HG02943 (cell line): ENCODE results near the gene REELD1.

ENCODE experiments used
- ATAC-seq: cut with Tn5 transposase; IDR thresholded peaks from one replicate; pipeline ENCODE4 v1.9.1; 2021; ENCODE audit warnings: mild to moderate bottlenecking, low read depth, moderate library complexity; ENCODE audit not compliant: unreplicated experiment

Gene REELD1

DNA sequence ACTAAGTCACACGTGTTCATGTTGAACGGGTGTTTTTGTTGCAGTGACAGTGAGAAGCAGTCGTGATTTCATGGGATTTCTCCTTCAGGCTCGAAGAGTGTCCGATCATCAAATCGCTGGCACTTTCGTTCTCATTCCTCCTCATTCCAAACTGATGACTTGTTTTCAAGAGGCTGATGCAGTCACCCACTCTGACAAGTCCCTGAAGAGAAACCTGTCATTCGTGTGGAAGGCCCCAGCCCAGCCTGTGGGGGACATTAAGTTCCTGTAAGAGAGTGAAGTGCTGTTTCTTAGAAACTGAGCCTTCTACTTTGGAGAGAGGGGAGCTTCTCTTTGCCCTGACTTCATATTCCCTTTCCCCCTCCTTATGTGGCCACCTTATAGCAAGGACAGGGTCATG, 8.0 kb downstream of the REELD1 start:
- ATAC-seq = no peak

GRCh38 chr4:146224326-146224966, 10.1 kb downstream of the REELD1 start:
- ATAC-seq = no peak

- no peak for ATAC-seq
These were observed 15.1 kb downstream of the REELD1 start for GRCh38 chr4:146229406-146229805.

DNA sequence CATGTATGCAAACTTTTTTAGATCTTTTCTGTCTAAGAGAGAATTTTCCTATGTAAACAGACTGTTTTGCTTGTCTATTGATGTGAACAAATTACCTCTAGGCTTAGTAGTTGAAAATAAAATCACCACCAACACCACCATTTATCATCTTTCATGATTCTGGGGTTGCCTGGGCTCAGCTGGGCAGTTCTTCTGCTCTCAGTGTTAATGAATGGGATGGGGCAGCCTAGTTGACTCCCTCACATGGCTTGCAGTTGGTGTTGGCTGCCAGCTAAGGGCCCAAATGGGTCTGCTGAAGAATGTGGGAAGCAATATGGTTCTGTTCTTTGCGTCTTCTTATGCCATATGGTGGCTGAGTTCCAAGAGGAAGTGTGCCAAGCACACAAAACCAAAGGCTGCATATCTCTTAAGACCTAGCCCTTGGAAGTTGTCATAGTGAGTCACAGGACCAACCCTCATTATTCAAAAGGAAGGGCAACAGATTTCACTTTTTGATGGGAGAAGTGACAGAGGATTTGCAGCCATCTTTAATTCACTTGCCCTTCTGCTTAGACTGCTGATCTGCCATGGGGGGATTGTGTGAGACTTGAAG, 17.9 kb downstream of the REELD1 start:
- no peak for ATAC-seq

- ATAC-seq = no peak
These were observed 21.4 kb downstream of the REELD1 start for GRCh38 chr4:146235654-146236177.

GRCh38 chr4:146236216-146236615, 21.9 kb downstream of the REELD1 start:
- no peak for ATAC-seq

DNA sequence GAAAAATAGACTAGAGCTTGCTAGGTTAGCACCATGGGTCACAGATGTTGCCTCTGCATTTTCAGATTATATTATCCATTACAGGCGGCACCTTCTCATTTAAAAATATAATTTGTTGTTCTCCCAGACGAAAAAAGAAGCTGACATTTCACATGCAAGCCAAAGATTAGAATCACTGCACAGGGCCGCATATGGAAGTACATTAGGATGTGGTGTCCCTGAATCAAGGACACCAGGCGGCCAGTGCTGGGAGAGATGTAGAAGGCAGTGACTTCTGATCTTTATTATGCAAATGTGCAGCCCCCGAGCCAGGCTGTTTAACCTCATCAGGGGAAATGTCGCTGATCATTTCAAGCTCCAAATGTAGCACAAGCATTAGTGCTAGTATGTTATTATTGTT, 22.8 kb downstream of the REELD1 start:
- no peak for ATAC-seq

DNA sequence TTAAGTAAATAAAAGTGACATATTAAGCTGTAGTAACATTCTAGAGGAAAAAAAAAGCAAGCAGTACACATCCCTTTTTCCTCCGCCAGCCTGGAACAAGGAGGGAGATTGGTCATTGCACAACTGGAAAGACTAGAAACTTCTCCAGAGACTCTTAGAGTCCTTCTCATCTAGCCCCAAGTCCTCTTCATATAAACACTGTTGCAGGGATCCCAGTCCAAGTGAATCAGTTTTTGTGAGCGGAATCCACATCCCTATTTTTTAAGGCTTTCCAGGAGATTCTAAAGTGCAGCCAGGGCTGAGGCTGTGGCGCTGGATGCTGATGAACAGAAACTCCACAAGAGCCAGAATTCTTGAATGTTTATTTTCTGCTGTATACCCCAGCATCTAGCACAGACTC, 23.8 kb downstream of the REELD1 start:
- no peak for ATAC-seq

GRCh38 chr4:146243141-146243882, 29.0 kb downstream of the REELD1 start:
- no peak for ATAC-seq

- no peak for ATAC-seq
These were observed 29.5 kb downstream of the REELD1 start for GRCh38 chr4:146243883-146244277.

- ATAC-seq = no peak
These were observed 30.2 kb downstream of the REELD1 start for GRCh38 chr4:146244496-146244895.

GRCh38 chr4:146245246-146245645, 30.9 kb downstream of the REELD1 start:
- no peak for ATAC-seq

DNA sequence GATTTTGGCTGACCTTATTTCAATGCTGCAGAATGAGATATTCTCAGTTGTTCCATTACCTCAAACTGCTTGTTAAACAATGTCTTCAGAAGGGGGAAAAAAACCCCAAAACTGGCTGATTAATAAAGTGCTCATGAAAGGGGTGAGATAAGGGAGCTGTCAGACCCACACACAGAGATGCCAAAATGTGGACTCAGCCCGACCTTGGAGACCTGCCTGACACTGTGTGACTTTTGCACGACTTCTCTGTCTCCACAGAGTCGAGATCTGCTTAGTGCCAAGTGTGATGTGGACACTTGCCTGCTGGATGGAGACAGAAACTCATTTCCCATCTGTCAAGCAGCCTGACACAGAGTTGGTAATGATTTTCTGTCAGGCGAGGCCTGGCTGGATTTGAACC, 31.5 kb downstream of the REELD1 start:
- no peak for ATAC-seq

DNA sequence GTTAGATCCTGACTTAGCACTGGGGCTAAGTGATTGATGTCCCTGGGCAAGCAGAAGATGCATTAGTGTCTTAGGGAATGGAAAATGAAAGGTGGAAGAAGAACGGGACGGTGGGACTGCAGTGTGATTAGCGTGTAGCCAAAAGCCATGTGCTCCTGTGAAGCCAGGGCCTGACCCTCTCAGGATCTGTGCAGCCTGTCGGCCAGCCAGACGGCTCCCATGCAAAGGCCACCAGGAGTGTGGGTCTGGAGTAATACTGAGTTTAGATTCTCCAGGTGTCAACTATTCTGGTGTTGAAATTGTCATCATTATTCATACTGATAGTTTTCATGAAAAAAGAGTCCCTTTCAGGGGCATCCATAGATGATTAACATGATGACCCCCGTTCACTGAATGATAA, 32.0 kb downstream of the REELD1 start:
- ATAC-seq = no peak

GRCh38 chr4:146247356-146247755, 33.0 kb downstream of the REELD1 start:
- no peak for ATAC-seq

DNA sequence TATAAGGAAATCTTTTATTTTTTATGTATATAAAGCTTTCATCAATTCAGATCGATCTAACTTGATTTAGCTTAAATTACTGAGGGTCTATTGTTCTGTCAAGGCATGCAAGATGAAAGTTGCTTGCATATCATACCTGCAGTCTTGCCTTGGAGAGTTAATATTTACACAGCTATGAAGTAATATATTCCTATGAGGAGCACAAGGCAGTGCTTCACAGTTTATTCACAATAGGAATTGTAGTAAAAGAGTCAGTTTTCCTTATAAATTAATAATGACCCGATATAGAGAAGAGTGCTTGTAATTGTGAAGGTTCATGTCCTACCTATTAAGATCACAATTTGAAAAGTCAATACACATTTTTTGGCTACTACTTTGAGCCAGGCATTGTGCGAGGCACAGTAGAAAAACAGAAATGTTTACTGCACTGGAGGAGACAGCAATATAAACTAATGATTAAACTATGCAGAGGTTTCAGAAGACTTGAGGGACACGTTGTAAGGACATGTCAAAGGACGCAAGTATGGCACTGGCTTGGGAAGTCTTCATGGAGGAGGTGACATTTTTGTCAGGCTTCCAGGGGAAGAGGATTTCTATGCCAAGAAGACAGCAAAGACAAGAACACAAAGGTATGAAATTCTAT, 38.8 kb downstream of the REELD1 start:
- ATAC-seq = no peak

DNA sequence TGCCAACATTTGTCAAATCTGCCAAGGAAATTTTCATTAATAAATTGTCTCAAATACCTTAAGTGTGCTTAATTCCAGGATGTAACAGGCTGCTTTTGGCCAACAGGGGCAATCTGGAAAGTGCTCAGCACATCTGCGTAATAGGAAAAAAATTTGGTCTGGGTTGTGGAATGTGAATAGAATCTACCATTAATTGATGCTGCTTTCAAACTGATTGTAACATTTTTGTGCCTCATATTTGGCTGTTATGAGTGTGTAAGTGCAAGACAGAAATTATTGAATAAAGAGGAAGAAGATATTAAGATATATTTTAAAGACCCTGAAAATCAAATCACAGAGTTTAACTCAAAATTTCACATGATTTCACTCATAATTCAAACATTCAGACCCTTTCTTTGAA, 41.1 kb downstream of the REELD1 start:
- ATAC-seq = no peak

- ATAC-seq = no peak
These were observed 41.5 kb downstream of the REELD1 start for GRCh38 chr4:146255874-146256273.

GRCh38 chr4:146256328-146256727, 42.0 kb downstream of the REELD1 start:
- ATAC-seq = no peak

DNA sequence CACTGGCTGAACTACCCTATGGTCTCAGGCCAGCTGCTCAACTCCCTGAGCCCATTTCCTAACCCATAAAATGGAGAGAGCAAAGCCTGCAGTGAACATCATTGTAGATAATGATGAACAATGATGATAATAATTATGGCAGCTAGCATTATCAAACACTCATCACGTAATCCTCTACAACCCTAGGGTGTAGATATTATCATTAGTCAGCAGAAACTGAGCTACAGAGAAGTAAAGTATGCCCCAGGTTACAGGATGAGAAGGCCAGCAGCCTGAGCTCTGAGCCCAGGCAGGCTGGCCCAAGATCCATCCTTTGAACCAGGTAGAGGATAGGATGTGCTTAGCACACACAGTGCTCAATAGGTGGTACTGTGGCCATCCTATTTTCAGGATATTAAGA, 43.2 kb downstream of the REELD1 start:
- ATAC-seq = no peak

GRCh38 chr4:146260521-146260920, 46.2 kb downstream of the REELD1 start:
- ATAC-seq = no peak
